ELR (cell line): ENCODE measurements around the gene KLHDC3.
"Not testable (repeated sequence)": the region's sequence is repeated elsewhere in the genome, so short reads cannot be mapped to it uniquely, and the experiment has no call there.

Source experiments
- DNase-seq: peaks from one replicate; pipeline ENCODE4 v3.0.0-alpha.2; 2015; ENCODE audit warnings: low read depth

The KLHDC3 gene

DNA sequence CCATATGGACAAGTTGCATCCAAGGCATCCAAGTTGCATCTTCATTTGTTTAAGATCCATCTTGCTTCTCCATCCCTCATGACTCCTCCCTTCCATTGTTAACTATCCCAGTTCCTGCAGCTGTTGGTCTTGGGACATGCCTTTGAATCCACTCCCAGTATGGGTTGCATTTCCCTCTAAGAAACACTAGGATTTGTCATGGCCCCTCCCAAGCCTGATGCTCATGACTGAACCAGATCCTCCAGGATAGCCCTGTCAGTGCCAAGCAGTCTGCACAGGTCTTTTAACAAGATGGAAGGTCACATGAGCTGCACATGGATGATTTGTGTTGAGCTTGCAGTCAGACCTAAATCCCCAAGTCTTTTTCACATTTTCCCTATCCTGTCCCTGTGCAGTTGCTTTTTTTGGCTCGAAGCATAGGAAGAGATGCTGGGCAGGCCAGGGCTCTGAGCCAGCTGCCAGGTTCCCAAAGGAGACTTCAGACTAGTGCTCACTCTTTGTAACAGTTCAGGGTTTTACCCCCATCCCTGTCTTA, 25.5 kb upstream of the KLHDC3 start:
- DNase-seq, result peak; percentile 40

DNA sequence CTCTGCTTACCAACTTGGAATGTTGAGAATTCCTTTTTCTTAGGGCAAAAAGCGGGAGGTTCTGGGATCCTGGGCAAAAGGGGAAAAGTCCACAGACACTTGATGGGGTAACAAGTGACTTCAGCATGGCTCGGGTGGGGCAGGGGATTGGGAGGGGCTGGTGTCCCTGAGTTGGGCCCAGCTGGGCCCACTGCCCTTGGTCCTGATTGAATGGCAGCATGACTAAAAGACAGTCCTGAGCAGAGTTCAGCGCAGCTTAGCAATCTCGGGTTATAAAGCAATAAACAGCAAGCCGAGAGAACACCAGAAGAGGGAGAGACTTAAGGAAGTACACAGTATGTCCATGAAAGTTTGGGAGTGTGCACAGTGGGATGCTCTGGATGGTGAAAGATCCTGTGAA, 24.1 kb upstream of the KLHDC3 start:
- DNase-seq, result no peak

DNA sequence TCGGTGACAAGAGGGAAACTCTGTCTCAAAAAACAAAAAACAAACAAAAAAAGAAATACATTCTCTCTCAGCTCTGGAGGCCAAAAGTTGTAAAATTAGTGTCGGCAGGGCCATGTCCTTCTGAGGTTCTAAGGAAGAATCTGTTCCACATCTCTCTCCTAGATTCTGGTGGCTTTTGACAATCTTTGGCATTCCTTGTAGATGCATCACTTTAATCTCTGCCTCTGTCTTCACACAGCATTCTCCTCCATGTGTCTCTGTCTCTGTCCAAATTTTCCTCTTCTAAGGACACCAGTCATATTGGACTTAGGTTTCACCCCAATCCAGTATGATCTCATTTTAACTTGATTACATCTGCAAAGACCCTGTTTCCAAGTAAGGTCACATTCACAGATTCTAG, 20.6 kb upstream of the KLHDC3 start:
- DNase-seq, result peak; percentile 9

DNA sequence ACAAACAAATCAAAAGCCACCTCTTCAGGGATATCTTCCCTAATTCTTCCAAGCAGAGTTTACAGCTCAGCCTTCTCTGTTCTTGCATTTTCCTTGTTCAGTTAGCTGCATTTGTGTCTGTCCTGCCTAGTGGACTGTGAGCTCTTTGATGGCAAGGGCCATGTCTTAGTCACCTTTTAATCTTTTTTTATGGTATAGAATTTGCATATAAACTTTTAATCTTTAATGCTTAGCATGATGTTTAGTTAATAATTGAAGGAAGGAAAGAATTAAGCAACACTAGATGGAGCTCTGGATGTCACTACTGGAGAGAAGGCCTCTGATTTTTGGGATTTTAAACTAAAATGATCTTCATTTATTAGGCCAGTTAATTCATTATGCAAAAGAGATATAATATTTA, 17.5 kb upstream of the KLHDC3 start:
- DNase-seq, result peak; percentile 15

DNA sequence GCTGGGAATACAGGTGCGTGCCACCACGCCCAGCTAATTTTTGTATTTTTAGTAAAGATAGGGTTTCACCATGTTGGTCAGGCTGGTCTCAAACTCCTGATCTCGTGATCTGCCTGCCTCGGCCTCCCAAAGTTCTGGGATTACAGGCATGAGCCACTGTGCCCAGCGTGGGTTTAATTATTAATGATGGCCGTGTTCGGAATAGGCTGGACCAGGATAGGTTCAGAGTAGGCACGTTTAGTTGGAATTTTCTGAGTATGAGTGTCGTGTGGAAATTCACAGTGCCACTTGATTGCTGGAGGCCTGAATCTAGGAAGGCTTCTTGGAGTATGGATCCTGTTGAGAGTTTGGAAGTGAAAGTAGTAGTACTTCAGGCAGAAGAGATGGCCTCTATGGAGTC, 15.8 kb upstream of the KLHDC3 start:
- not testable (repeated sequence) for DNase-seq

DNA sequence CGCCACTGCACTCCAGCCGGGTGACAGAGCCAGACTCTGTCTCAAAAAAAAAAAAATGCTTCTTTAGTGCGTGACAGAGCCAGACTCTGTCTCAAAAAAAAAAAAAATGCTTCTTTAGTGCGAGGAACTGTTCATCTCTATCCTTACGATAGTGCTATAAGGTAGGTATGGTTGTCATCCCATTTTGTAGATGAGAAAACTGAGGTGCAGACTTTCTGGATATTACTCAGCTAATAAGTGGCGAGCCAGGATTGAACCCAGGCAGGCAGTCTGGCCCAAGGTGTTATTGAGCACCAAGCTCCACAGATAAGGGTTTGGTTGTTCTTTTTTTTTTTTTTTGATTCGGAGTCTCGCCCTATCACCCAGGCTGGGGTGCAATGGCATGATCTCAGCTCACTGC, 12.2 kb upstream of the KLHDC3 start:
- no peak for DNase-seq

DNA sequence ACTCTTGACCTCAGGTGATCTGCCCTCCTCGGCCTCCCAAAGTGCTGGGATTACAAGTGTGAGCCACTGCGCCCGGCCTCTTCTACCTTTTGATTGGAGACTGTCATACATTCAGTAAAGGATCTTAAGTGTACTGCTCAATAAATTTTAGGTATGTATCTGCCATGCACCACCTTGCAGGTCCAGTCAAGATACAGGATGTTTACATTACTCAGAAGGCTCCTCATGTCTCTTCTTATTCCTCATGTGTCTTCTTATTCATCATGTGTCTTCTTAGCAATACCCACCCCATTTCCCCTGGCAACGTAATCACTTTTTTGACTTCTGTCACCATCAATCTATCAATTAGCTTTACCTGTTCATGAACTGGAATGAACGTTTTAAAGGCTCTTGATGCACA, 8.2 kb upstream of the KLHDC3 start:
- peak; percentile 37 for DNase-seq

DNA sequence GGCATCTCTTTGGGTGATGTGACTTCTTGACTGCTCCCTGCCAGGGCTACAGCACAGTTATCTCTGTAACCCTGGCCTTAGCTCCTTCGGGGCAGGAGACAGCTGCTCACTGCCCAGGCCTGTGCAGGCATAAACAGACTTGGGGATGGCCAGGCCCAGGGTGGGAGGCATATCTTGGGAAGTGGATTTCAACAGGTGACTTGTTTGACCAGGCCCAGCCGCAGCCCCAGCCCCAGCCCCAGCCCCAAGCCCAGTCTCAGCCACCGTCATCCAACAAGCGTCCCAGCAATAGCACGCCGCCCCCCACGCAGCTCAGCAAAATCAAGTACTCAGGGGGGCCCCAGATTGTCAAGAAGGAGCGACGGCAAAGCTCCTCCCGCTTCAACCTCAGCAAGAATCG, 7.8 kb upstream of the KLHDC3 start:
- no peak for DNase-seq

DNA sequence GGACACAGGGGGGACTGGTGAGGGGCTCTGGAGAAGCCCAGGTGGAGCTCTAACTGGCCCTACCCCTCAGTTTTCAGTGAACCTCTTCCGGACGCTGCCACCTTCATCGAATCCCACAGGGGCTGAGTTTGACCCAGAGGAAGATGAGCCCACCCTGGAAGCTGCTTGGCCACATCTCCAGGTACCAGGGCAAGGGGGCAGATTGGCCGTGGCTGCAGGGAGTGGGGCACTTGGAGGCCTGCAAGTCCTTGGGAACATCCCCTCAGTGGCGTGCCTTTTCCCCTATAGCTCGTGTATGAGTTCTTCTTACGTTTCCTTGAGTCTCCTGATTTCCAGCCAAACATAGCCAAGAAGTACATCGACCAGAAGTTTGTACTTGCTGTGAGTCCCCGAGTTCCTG, 6.9 kb upstream of the KLHDC3 start:
- no peak for DNase-seq

DNA sequence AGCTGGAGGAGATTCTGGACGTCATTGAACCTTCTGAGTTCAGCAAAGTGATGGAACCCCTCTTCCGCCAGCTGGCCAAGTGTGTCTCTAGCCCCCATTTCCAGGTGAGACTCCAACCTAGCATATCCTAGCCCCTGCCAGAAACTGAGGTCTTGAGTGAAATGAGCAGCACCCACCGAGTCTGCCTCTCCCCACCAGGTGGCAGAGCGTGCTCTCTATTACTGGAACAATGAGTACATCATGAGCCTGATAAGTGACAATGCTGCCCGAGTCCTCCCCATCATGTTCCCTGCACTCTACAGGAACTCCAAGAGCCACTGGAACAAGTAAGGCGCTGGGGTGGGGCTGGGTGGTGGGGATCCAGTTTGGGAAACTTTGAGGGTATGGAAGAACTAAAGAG, 4.9 kb upstream of the KLHDC3 start:
- DNase-seq, result peak; percentile 63

DNA sequence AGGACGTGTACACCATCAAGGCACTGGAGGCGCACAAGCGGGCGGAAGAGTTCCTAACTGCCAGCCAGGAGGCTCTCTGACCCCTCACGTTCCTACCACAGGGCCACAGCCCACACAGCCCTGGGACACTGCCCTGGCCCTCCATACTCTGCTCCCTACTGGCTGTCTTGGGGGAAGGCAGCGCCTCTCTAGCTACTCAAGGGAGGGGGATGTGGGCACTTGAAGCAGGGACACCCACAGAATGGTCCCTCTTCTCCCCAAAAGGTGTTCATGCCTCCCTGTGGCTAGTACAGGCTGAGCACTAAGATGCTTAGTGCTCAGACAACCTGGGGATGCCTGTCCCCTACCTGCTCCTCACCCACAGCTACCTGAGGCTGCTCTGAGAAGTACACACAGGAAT, 2.8 kb upstream of the KLHDC3 start:
- DNase-seq, result no peak

DNA sequence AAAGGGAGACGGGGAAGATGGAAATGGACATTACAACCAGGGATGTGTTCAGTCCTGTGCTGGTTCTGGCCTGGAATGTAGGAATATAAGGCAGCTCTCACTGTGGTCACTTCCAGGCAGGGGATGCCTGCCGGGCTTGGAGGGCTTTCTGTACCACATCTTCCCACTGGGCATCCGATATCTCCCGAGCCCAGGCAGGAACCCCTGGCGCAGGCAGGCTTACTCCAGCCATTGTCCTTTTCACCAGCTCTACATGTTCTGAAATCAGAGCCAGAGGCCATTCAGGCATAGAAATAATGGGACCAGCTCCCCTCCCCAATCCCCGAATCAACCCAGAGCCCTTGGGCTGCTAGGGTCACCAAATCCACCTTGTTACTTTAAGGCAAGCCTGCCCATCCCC, 1.7 kb upstream of the KLHDC3 start:
- no peak for DNase-seq

DNA sequence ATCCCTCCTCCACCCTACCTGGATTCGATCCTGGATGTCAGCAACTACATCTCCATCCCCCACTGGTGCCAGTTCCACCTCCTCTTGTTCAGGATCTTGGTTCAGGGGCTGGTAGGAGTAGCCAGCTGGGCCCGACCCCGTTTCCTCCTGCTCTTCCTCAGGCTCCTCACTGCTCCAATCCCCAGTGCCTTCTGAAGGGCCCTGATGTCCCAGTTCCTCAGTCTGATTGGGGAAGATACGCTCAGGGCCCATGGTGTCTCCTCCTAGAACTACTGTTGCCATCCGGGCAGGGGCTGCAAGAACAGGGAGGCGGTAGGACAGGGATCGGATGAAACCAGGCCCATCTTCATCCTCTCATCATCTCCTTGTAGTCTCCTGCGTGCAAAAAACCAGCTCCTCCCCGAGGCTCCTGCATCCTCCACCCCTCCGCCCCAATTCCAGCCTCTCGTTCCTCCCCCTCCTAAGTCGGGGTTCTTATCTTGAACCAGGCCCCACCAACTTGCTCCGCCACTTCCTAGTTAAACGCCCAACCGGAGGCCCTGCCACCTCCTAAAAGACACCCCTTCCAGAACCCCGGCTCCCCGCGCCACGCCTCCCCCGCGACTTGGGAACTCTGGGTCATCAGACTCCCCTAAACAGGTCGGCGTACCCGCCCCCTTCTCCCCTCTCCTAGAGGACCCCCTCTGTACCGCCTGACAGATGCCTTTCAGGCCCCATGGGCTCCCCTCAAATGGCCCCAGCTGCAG, 779 bp upstream of the KLHDC3 start:
- DNase-seq, result peak; percentile 61

DNA sequence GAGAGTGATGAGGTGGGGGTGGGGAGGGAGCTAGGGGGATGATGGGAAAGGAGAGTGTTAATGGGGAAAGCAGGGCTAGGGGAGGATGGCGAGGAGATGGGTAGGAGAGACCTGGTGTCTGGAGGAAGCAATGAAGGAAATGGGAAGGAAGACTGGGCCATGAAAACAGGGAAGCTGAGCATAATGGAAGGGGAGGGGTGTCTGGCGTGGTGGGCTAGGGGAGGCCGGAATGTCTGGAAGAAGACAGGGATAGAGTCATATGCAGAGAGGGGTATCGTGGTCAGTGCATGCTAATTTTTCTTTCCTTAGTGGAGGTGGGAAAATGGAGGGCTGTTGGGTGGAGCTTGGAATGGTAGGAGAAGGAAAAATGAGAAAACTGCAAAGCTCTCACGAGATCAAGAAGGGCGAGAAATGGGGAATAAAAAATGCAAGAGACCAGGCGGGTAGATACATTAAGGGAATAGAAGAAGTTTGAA, 423 bp downstream of the KLHDC3 start:
- DNase-seq, result peak; percentile 67

DNA sequence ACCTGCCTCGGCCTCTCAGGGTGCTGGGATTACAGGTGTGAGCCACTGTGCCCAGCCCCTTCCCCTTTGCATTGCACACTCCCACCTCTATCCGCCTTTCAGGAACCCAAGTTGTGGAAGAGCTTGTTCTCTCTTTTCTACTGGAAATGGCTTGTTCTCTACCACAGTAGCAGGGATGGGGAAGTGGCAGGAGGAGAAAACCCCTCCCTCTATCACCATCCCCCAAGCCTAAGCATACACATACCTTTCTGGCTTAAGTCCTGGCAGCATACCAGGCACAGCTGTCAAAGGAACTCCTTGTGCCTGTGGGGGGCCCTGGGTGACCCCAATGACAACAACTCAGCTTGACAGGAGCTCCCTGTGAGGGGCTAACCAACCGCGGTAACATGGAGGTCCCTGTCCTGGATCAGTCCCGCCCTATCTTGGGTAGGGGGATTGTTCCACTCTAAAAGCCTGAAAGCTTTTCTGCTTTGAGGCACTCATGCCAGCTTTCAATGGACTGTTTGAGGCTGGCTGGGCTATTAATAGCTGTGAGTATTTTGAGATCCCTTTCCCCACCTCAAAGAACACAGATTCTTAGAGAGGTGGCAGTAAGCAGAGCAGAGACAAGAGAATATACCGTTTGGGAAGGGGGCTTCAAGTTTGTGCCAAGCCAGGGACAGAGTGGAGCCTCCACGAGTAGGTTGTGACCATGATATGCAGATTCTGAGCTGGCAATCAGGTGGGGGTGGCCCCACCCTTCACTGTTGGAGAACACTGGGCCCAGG, 2.3 kb downstream of the KLHDC3 start:
- no peak for DNase-seq

DNA sequence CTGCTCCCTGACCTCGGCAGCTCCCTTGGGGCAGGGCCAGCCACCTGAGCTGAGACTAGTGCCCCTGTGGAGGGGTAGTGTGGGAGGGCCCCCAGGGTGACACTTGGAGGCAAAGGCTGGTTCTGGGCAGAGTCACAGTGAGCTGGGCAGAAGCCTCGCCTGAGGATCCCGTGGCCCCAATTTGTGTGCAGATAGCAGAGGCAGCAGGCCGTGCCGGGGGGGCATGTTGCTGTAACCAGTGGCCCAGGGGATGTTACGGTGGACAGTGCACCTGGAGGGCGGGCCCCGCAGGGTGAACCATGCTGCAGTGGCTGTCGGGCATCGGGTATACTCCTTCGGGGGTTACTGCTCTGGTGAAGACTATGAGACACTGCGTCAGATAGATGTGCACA, 2.9 kb downstream of the KLHDC3 start:
- no peak for DNase-seq

DNA sequence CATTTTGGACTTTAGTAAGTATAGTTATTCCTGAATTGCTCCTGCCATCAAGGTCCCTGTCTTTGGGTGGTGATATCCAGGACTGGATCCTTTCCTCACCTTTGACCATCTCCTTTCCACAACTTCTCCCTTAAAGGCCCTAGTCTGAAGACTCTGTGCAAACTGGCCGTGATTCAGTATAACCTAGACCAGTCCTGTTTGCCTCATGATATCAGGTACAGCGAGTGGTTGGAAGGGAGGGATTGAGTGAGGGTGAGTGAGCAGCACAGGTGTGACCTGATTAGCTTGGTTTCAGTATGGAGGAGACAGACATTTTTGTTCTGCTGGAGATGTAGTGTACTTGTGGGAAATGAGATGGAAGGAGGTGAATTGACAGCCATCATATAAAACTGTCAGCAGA, 5.1 kb downstream of the KLHDC3 start:
- no peak for DNase-seq

DNA sequence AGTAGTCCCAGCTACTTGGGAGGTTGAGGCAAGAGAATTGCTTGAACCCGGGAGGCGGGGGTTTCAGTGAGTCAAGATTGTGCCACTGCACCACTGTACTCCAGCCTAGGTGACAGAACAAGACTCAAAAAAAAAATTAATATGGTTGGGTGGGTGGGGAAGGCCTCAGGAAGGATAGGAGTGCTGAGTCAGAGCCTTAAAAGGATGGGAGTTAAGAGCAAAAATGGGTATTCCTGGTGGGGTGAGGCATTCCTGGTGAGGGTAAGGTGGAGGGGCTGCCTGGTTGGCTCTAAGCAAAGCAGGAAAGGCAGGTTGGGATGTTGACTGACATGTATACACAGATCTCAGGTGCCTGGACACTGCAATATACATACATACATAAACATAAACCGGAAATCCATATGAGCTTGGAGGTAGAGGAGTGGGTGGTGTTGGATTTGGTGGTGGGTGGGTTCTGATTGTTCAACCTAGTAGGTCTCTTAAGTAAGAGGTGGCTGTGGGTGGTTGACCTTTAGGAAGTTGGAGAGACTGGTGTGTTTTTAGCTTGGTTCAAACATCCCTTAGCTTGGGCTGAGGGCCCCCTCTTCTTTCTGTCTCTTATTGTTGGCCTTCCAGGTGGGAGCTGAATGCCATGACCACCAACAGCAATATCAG, 6.1 kb downstream of the KLHDC3 start:
- no peak for DNase-seq

DNA sequence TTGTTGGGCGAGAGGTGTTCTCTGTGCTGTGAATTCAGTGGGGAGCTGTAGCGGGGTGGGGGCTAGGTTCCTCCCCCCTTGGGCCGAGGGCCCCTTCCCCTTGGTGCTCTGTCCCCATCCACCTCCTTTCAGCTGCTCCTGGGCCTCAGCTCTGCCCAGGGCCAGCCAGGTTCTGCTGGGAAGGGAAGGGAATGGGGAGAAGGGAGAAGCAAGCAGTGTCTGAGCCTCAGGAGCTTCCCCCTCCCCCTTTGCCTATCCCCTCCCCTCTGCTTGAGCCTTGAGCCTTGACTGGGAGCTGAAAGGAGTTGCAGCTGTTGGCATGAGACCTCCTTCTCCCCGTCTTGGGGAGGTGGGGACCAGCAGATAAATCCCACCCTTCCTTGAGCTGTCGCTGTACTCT, 6.8 kb downstream of the KLHDC3 start:
- no peak for DNase-seq

DNA sequence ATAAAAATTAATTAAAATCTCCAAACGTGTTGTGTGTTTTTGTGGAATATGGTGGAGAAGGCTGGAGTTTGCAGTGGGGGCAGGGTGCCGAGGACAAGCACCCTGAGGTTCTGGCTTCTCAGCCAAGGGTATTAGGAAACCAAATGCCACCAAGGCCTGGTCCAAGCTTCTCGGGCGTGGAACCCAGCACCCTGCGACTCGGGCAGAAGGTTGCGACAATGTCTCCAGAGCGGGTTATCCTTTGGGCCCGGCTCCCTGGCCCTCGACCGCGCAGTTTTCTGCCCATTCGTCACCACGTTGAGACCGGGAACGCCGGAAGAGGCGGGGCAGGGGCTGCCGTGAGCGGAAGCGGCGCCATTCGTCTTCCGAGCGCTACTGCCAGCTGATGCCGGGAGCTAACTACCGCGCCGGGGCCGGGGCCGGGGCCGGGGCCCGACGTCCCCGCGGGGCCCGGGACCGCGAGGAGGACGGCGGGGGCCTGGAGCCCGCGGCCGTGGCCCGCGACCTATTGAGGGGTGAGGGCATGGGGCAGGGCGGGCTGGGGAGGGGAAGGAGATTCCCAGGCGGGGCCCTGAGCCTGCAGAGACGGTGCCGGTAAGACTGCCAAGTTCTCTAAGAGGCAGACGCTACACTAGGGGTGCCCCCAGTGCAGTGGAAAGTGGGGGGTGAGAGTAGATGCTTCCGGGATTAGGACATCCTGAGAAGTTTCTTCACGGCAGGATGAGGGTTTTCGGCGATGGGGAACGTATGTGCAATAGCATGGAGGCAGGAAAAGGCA, 7.4 kb downstream of the KLHDC3 start, which contains the start of gene RRP36:
Gene RRP36, plus strand, starts transcription at position 354 of the 778 bp plus-strand sequence. Its CDS starts 32 bp downstream, at position 386.
- peak; percentile 86 for DNase-seq

DNA sequence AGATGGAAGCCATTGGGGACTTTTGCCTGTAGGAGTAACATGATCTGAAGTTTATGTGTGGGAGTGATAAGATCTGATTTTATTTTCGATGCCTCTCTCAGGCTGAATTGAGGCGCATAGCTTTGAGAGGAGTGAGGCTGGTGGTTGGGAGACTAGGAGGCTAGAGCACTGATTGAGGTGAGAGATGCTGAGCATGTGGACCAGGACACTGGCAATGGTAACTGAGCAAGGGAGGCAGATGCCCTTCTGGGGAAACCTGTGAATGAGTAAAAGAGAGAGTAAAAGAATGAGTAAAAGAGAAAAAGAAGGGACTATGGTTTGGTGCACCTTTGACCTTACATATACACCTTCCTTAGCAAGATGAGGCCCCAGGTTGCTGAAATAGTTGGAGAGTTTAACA, 10.4 kb downstream of the KLHDC3 start:
- DNase-seq, result no peak

DNA sequence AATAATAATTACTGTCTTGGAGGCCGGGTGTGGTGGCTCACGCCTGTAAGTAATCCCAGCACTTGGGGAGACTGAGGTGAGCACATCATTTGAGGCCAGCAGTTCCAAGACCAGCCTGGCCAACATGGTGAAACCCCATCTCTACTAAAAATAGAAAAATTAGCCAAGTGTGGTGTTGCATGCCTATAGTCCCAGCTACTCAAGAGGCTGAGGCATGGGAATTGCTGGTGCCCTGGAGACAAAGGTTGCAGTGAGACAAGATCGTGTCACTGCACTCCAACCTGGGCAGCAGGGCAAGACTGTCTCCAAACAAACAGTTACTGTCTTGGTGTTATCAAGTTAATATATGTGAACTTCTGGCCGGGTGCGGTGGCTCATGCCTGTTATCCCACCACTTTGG, 12.3 kb downstream of the KLHDC3 start:
- DNase-seq, result no peak
